Fibroblast of pulmonary artery (primary cell): ENCODE measurements around the gene TMX2.
"Not testable (repeated sequence)": the region's sequence is repeated elsewhere in the genome, so short reads cannot be mapped to it uniquely, and the experiment has no call there.

ENCODE experiments used
- DNase-seq: peaks from one replicate; pipeline ENCODE4 v3.0.0-alpha.2; 2010; ENCODE audit warnings: low read depth
- H3K4me3 ChIP-seq: replicated peaks from 2 replicates; pipeline ENCODE4 v1.5.1; 2011; ENCODE audit warnings: low read depth, mild to moderate bottlenecking, control low read depth, low read length, moderate library complexity
- CTCF ChIP-seq: IDR thresholded peaks from 2 replicates; pipeline ENCODE4 v1.5.1; 2011; ENCODE audit warnings: mild to moderate bottlenecking, control low read depth, low read length, inconsistent platforms; ENCODE audit errors: missing control alignments

TMX2 gene

GRCh38 chr11:57674251-57674650 lies 38.1 kb upstream of the TMX2 start:
- TF ChIP-seq CTCF: no peak
- no peak for DNase-seq
- no peak overlapping the region for H3K4me3 ChIP-seq

- H3K4me3 ChIP-seq: no peak overlapping the region
- DNase-seq: no peak
- TF ChIP-seq CTCF: no peak
These were observed 37.0 kb upstream of the TMX2 start for GRCh38 chr11:57675176-57675941.

- H3K4me3 ChIP-seq: no peak overlapping the region
- DNase-seq: no peak
- no peak for TF ChIP-seq CTCF
These were observed 33.0 kb upstream of the TMX2 start for GRCh38 chr11:57679396-57679795.

- H3K4me3 ChIP-seq: no peak overlapping the region
- TF ChIP-seq CTCF: no peak
- DNase-seq: peak; percentile 28
These were observed 31.9 kb upstream of the TMX2 start for GRCh38 chr11:57680552-57680874.

GRCh38 chr11:57681168-57681567 lies 31.2 kb upstream of the TMX2 start:
- no peak overlapping the region for H3K4me3 ChIP-seq
- no peak for TF ChIP-seq CTCF
- no peak for DNase-seq

GRCh38 chr11:57690474-57690873 lies 21.9 kb upstream of the TMX2 start:
- not testable (repeated sequence) for H3K4me3 ChIP-seq, DNase-seq

- TF ChIP-seq CTCF: no peak
- no peak for DNase-seq
- H3K4me3 ChIP-seq: no peak overlapping the region
These were observed 13.5 kb upstream of the TMX2 start for GRCh38 chr11:57698843-57699365.
